Heart left ventricle (tissue), 13 donors: ENCODE measurements around the gene ARAP1.

ENCODE experiments used
- POLR2A ChIP-seq, 2 donors: fragments of 450-650 bp; IDR thresholded peaks; one replicate each; pipeline ENCODE4 v1.6.1; 2017; ENCODE audit warnings: antibody characterized with exemption in 2 of 2, mild to moderate bottlenecking in 2 of 2, moderate library complexity in 2 of 2
- TF ChIP-seq, protein P1 (sequence below), 12 donors: fragments of 200-600 bp; sonication (generic) in 4 of 12; IDR thresholded peaks; one replicate each; pipeline versions ENCODE4 v1.5.0 to v1.8.0; 2018 to 2022; ENCODE audit warnings: antibody characterized with exemption in 12 of 12, mild to moderate bottlenecking in 5 of 12
- donor health status: ischemic (EF 13 %, LVEDD 7.1; RV severe dilation, severe dysfunction).
- donor health status: DM: no; HTN: yes; CAD: no.
- donor health status: DM: no; HTN: no; CAD: no.
- donor health status: ischemic (EF 25% LVEDD 6.9; RV normal size, moderate dysfunction).
- donor health status: ischemic (EF 25% LVEDD 5.7; RV mildly dilated, moderate dysfunction).
- donor health status: ischemic (EF 35%, LVEDD 5.7; RV mildly dilated, moderate dysfunction).
- donor health status: nonischemic (EF 11% LVEDD 7.7; RV severe dilation, severe dysfunction).
- donor health status: DM: yes; HTN: yes; CAD: no.
- donor health status: PGD.
- donor health status: ischemic (EF 29% LVEDD 5.4; RV normal size, mild dysfunction).
- donor health status: nonischemic (EF 23%, LVEDD 6.1; RV moderate dilation, normal function).

DNA sequence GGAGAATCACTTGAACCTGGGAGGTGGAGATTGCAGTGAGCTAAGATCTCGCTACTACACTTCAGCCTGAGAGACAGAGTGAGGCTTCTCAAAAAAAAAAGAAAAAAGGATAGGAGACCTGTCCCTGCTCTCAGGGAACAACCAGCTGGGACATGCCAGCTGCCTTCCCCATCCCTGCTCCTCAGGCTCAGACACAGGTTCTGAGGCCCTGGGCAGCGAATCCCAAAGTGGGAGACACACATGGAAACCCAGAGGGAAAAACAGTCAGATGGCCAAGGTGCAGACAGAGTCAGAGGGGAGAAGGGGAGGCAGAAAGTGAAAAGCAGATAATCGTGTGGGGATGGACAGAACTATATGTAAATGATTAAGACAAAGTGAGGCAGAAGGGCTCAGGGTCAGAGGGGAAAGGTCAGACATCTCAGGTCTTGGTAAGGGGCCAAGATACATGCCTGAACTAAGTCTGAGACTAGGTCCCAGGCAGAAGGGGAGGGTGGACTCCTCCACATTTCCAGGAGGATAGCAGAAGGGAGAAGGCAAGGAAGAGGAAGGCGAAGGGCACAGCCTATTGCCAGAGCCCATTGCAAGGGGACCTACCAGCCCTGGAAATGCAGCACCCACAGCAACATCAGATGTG lies 27.4 kb upstream of the ARAP1 start:
- TF ChIP-seq, protein P1, sequence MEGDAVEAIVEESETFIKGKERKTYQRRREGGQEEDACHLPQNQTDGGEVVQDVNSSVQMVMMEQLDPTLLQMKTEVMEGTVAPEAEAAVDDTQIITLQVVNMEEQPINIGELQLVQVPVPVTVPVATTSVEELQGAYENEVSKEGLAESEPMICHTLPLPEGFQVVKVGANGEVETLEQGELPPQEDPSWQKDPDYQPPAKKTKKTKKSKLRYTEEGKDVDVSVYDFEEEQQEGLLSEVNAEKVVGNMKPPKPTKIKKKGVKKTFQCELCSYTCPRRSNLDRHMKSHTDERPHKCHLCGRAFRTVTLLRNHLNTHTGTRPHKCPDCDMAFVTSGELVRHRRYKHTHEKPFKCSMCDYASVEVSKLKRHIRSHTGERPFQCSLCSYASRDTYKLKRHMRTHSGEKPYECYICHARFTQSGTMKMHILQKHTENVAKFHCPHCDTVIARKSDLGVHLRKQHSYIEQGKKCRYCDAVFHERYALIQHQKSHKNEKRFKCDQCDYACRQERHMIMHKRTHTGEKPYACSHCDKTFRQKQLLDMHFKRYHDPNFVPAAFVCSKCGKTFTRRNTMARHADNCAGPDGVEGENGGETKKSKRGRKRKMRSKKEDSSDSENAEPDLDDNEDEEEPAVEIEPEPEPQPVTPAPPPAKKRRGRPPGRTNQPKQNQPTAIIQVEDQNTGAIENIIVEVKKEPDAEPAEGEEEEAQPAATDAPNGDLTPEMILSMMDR (IDR thresholded peaks at IDR 0.05) = no peak
- TF ChIP-seq POLR2A (IDR thresholded peaks at IDR 0.05) = no peak
